Activated CD4-positive, alpha-beta T cell treated with anti-CD3 and anti-CD28 coated beads for 1 hour (primary cell): ENCODE data around the gene SLC51A.
"Not testable (repeated sequence)": the region's sequence is repeated elsewhere in the genome, so short reads cannot be mapped to it uniquely, and the experiment has no call there.

ENCODE experiments used
- DNase-seq: peaks from one replicate; pipeline ENCODE4 v3.0.0-alpha.2; 2020

Gene SLC51A

DNA sequence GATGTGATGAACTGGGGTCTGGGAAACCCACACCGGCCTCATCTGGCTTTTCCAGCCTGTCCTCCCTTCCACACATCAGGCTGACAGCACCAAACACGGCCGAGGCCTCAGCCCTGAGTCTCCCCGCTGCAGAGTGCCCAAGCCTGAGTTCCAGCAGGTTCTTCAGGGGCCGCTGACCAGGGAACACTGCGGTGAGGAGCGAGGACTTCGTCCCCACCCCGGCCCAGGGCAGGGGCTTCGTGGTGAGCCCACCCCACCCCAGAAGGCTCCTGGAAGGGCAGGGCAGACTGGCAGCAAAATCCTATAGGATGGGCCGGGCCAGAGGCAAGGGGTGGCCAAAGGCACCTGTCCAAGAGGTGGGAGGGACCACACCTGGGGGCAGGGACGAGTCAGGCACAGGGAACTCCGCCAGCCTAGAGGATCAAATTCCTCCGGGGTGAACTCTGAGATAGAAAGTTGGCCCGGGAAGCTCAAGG, at the start of gene SLC51A:
Gene SLC51A (plus strand): TSS at position 446 of the 476 bp plus-strand sequence. CDS start 179 bp downstream, outside the sequence.
- DNase-seq = no peak

DNA sequence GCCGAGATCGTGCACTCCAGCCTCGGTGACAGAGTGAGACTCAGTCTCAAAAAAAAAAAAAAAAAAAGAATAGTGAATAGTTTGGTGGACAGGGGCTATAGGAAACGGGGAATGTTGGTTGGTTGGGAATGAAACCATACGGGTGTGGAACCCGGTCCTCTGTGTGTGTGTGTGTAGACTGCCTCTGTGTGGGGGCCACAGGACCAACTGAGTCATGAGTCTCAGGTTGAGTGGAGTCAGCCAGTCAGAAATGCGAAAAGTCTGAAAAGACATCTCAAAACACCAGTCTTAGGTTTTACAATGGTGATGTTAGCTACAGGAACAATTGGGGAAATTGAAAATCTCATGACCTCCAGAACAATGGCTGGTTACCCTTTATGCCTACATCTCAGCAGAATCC, 49.6 kb upstream of the SLC51A start:
- no peak for DNase-seq

DNA sequence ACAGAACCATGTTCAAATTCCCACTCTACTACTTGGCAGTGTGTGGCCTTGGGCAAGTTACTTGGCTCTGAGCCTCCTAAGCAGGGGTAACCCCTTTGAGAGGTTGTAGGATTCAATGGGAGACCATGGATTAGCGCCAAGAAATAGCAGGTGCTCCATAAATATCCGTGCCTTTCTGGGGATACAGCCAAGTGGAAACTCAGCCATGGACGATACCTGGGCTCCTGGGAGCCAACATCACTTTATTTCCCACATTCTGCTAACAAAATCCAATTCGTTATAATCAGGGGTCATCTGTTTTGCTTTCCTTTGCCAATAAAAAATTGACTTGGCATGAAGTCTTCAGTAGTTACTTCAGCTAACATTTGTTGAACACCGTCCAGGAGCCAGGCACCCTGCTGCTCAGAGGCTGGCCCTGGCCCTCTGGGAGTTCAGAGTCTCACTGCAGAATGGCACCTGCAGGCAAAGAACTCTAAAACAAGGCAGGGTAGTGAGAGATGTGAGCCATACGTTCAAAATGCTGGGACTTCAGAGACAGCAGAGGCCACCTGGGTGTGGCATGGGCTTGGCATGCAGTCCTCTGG, 47.4 kb upstream of the SLC51A start:
- DNase-seq = no peak

DNA sequence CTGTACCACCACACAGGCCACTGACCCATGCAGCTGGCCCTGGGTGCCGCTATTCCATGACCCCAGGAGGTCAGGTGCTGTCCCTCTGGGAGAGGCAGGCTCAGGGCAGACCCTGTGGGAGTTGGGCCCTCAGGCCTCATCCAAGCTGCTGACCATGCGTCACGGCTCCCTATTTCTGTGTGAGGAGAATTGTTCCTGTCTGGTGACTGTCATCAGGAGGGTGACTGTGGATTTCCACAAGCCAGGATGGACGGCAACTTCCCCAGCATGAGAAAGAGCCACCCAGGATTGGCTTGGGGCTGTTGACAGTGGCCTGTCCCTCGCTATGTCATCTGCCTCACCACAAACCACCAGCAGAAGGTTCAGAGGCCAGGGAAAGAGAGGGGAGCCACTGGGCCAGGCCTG, 46.5 kb upstream of the SLC51A start:
- no peak for DNase-seq

DNA sequence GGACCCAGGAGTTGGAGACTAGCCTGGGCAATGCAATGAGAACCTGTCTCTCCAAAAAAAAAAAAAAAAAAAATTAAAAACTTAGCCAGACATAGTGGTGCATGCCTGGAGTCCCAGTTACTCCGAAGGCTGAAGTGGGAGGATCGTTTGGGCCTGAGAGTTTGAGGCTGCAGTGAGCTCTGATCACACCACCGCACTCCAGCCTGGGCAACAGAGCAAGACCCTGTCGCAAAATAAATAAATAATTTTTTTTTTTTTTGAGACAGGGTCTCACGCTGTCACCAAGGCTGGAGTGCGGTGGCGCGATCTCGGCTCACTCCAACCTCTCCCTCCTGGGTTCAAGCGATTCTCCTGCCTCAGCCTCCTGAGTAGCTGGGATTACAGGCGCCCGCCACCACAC, 46.0 kb upstream of the SLC51A start:
- not testable (repeated sequence) for DNase-seq

DNA sequence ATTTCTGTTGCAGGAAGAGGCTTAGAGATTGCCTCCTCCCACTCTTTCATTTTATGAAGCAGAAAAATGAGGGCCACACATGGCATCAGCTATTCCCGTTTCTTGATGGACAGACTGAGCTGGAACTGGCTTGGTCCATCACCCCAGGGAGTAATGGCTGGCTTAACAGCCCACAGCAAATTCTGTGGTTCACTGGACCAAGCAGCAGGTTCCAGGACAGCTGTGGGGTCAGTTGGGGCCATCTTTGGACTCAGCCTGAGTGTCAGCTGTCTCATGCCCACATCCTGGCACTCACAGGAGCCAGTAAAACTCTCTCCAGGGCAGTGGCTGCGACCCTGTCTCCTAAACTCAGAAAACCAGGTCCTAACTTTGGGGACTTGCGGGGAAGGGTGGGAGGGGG, 41.7 kb upstream of the SLC51A start:
- no peak for DNase-seq

DNA sequence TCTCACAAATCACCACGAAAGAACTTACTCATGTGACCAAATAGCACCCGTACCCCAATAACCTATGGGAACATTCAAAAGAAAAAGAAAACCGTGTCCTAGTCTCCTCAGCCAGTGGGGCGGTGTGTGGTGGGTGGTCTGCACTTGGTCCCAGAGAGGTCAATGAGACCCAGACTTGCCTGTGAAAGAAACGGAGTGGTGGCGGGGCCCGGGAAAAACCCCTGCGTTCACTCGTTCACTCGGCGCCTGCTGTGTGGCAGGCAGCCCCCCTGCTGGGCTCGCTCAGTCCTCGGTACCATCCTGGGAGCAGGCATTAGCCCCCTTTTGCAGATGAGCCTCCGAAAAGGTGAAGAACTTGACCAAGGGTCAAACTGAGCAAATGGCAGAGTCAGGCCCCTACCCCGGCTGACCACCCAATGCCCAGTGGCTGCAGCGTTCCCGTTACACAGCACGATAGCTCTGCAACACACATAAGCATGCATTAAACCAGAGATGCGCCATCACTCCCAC, 41.2 kb upstream of the SLC51A start:
- DNase-seq = no peak

DNA sequence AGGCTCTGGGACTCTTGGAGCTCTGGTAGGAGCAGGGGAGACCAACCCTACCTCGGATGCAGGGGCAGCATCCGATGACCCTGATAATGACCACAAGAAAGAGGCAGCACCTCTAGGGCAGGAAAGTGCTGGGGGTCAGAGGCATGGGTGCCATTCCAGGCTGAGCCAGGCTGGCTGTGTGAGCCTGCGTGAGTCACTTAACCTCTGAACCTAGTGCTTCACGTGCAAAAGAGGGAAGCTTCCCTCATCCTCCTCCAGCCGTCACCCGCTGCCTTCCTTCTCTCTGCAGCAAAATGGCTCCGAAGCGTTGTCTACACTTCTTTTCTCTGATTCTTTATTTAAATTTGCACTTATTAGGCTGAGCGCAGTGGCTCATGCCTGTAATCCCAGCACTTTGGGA, 40.6 kb upstream of the SLC51A start:
- DNase-seq = no peak

DNA sequence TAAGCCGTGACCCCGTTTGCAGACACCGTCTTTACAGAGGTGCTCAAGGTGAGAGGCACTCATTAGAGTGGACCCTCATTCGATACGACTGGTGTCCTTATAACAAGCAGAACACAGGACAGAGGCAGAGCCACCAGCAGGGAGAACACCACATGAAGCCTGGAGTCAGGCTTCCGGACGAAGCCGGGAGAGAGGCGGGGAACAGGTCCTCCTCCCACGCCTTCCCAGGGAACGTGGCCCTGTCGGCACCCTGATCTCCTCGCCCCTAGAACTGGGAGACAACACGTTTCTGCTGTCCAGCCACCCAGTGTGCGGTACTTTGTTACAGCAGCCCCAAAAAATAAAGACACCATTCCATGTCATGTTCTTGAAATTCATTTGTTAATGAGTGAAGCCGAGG, 38.8 kb upstream of the SLC51A start:
- DNase-seq = no peak

DNA sequence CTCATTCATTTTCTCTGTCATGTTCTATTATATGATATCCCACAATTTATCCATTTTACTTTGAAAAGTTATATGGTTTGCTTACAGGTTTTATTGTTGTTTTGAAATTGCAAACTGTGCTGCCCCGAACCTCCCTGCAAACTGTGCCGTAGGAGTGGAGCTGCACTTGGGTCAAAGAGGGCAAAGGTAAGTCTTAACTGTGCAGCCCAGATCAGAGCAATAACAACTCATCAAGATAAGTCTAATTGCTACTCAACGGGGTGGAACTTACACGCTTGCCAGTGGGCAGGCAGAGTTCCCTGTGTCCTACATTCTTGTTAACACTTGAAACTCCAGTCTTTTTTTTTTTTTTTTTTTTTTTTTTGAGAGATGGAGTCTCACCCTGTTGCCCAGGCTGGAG, 38.4 kb upstream of the SLC51A start:
- no peak for DNase-seq

DNA sequence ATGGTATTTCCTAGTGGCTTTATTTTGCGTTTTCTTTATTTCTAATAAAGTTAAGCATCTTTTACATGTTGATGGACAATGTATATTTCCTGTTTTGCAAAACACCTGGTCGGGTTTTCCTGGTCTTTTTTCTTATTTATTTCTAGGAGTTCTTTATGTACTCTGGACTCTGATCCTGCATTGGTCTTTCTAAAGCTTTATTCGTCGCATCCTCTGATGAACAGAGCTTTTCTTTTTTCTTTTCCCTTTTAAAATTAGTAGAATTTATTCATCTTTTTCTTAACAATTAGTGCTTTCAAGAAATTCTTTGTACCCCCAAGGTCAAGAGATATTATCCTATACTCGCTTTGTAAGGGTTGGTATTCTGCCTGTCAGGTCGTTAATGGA, 37.3 kb upstream of the SLC51A start:
- no peak for DNase-seq

DNA sequence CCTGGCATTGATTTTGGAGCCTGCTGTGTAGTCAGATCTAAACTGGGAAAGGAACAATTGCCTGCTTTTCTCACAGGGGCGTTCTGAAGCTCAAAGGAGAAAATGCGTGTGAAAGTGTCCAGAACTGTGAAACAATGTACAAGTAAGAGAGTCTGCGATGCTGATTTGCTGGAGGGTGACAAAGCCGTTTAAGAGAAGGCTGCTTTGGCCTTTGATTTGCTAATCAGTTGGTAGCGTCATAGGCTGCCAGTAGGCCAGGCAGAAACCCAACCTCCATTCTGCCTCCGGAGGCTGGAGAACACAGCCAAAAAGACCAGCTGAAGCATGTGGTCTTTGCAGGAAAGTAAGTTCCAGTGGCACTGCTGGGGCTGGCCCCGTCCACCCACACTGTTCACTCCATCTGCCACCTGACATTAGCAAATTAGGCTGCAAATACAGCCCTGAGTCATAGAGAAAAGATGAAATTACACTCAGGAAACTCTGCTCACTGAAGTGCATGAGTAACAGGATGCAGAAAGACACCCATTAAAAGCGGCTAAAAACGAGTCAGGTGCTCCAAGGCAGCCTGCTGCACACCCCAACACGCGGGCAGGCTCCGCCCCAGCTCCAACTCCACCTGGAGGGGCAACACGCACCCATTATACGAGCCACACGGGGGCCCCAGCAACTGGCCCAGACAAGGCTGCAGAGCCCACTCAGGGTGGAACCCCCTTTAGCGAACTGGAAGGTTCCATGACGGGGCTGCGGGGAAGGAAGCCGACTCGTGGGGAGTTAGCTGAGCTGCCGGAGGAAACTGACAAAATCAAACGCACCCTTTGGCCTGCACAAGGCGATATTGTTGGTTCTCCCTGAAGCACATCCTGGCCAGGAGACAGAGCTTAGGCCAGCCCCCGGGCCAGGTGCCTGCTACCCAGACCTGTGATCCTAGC, 36.7 kb upstream of the SLC51A start:
- DNase-seq = peak; percentile 79

DNA sequence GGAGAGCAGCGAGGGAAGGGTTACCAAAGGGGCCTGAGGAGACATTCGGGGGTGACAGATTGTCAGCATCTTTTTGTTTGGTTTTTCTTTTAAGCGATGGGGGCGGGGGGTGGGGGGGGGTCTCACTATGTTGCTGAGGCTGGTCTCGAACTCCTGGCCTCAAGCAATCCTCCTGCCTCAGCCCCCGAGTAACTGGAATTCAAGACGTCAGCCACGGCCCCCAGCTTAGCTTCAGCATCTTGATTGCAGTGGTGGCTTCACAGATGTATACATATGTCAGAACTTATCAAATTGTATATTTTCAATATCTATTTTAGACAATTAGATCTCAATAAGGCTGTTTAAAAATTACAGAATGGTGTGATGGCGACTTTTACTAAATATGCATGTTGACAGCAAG, 36.0 kb upstream of the SLC51A start:
- DNase-seq = no peak

DNA sequence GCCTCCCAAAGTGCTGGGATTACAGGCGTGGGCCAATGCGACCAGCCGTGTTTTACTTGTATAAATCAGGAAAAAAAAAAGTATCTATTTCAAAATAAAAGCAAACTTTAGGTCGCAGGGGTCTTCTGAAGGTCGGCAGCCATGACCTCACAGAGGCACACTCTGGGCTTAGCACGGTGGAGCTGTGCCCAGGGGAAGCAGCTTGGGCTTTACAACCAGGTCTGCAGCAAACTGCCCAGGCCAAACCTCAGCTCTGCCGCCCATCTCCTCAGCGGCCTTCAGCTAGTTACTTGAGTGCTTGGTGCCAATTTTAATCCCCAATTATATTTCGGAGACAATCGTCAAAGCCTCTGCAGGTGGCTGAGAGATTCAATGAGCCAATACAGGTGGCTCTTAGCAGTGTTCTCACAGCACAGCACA, 35.2 kb upstream of the SLC51A start:
- no peak for DNase-seq

DNA sequence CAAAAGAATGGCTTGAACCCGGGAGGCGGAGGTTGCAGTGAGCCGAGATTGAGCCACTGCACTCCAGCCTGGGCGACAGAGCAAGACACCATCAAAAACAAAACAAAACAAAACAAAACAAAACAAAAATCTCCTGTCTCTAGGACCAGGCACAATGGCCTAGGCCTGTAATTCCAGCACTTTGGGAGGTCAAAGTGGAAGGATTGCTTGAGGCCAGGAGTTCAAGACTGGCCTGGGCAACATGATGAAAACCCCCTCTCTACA, 32.2 kb upstream of the SLC51A start:
- not testable (repeated sequence) for DNase-seq

DNA sequence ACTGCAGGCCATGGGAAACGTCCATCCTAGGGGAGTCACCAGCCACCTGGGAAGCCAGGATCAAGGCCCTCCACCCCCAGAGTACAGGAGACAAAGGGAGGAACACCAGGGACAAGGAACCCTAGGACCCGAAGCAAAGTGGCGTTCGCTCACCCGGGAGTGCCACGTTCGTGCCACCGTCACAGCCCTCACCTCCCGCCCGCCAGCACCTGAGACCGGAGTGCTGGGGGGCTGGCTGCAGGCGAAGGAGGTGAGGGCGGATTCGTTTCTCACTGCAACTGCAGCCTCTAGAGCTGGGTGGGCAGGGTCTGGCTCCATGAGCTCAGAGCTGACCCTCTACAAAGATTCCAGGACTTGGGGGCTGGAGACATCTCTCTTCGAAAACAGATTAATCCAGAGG, 31.5 kb upstream of the SLC51A start:
- no peak for DNase-seq

DNA sequence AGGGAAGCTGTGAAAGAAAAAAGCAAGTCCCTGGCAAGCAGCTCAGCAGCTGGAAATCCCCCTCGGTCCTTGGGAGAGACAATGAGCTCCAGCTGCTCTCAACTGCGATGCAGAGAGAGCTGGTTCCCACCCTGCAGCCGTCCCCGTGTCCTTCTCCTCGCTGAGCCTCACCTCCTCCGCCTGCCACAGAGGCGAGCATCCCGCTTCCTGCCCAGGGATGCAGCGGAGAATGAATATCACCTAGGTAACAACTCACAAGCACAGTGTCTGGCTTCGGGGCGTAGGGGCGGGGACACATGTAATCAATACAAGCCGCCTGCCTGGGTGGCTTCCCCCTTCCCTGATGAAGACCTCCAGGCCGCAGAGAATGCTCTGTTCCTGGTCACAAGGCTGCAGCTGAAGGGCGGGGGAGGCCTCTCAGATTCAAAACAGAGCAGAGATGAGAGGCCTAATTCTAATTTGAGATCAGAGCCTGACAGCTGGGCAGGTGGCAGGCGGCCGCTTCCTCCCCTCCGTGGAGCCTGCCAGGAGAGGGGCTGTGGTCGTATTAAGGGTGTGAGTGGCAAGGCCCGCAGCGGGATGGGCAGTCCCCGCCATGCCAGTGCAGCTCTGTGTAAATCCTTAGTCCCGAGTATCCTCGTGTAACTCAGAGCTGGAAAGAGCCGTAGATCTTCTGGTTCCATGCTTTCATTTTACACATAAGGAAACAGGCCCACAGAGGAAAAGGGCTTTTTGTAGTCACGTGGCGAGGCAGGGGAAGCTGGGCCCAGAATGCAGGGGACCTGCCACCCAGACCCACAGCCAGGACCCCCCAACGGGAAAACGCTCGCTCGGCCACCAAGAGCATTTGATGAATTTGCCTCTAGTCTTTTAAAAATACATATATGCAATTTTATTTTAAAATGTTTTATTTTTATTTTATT, 29.4 kb upstream of the SLC51A start:
- no peak for DNase-seq

DNA sequence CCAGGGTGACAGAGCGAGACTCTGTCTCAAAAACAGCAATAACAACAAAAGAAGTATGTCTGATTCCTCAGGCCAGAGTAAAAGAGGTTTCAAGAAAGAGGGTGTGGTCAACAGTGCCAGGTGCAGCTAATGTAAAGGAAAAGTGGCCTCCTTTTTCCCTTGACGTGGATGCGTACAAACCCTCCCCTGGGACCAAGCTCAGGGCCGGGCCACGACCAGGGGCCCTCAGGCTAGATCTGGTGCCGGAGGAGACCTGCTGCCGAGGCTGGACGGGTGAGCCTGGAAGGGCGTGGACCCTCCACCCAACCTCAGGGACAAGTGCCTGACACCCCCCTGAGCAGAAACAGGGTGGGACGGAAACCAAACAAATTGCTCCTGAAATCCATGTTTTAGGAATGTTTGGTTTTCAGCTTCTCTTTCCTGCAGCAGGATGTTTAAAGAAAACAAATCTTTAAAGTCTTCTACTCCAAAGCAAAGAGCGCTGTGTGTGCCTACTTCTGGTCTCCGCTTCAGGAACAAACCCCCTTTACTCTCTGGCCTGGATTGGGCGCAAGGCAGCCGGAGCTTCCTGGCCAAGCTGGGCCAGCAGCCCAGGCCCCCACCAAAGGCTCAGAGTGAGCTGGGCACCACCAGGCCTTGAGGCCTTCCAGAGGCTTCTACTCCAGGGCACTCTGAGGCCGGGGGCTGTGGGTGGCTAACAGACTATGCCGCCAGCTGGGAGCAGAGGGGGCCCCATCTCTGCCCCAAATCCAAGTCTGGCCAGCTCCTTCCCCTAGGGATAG, 26.6 kb upstream of the SLC51A start:
- no peak for DNase-seq

DNA sequence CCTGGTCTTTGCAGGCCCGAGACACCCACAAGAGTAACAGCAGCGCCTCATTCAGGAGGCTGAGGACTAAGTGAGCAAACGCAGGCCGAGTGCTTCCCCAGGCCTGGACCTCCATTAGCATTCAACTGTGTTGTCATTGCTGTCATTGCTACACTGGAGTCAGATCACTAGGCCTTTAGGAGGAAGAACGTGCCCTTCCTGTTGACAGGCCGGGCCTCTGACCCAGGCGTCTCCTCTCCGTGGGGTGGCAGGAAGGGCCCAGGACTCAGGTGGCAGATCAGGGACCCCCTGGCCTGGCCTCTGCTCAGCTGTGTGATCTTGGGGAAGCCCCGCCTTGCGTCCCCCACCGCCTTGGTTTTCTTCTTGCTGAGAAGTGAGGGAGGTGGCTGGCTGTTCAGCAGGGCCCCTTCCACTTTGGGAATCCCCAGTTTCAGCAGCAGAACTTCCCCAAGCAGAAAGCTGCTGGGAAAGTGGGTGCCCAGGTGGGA, 24.3 kb upstream of the SLC51A start:
- DNase-seq = no peak

DNA sequence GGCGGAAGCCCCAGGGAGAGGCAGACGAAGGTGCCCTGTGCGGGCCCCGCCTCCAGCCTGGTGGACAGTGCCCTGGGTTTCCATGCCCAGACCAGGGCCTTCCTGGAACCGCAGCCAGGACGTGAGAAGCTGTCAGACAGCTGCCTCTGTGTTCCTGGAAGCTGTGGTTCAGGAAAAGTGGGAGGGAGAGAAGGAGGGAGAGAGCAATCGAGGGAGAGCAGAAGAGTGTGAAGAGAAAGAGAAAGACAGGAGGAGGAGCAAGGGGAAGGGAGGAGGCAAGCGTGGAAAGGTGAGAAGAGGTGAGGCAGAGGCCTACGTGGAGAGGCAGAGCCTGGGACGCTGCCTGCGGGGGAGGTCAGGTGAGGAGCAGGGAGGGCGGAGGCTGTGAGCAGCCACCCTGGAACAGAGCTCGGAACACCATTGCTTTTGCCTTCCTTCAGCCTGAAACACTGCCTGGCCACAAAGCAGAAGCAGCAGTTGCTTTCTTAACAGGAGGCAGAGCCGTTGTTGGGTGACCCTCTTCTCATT, 23.7 kb upstream of the SLC51A start:
- DNase-seq = no peak

DNA sequence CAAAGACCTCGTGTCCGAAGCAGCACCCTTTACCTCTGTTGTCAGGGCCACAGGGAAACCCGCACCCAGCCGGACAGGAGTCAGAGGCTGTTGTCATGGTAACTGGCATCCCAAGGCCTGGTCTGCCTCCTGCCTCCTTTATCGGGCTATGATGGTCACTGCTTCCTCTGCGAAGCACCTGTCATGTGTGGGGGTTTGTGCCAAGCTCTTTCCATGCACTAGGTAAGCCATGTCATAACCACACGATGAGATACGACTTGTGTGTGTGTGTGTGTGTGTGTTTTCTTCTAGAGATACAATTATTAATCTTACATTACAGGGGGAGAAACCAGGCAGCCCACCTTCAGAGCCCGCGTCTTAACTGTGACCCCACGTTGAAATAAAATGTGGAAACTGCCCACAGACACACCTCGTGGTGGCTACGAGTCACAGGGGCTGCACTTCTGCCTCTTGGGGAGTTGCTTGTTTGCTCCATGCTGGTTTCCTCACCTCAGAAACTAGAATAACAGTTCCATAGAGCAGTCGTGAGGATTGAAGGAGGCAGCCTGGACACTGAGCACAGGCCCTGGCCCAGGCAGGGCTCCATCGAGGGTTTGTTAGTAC, 23.1 kb upstream of the SLC51A start:
- no peak for DNase-seq
